AG09319 (cell line): ENCODE results near the gene ZNF830.
A peak's percentile ranks its signal among the peaks of the same experiment; 100 is the strongest.

Experiments
- DNase-seq: peaks from one replicate; pipeline ENCODE4 v3.0.0-alpha.2; 2010; ENCODE audit warnings: low read depth; ENCODE audit errors: extremely low read depth
- TF ChIP-seq, protein P1 (sequence below): IDR thresholded peaks from 2 replicates; pipeline ENCODE4 v1.5.1; 2011; ENCODE audit warnings: low read depth, mild to moderate bottlenecking, inconsistent platforms, low read length, moderate library complexity

Gene ZNF830

DNA sequence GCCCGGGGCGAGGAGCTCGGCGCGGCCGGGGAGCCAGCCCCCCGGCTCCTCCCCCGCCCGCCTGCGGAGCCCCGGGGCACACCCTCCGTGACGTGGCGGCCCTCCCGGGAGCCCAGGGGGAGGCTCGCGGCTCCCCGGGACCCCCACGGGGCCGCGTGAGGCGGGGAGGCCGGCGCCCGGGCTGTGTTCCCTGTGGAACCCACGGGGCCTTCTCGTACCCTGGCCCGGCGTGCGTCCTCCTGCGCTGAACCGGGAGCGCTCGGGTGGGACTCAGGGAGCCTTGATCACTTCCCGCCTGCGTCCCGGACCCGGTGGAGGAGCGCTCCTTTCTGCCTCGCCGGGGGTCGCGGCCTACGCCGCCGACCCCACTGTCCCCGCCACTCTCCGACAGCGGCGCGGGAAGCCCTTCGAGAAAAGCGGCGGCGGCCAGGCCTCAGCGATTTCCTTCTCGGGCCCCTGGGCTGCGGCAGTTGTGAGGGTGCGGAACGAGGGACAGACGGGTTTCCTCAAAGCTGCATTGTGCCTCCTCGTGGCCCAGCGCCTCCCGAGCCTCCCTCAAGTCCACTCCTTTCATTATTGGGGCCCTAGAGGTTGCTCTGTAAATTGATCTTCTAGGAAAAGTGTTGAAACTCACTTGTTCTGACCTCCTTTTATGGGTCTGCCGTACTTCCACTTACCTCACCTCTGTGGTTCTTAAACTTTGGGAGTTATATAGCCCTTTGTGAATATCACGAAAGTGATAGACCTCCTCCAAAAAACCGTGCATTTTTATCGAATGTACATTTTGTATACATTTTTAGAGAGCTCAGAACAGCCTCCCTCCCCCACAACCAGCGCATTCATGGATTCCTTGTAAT lies 19.6 kb downstream of the ZNF830 start:
- TF ChIP-seq, protein P1, sequence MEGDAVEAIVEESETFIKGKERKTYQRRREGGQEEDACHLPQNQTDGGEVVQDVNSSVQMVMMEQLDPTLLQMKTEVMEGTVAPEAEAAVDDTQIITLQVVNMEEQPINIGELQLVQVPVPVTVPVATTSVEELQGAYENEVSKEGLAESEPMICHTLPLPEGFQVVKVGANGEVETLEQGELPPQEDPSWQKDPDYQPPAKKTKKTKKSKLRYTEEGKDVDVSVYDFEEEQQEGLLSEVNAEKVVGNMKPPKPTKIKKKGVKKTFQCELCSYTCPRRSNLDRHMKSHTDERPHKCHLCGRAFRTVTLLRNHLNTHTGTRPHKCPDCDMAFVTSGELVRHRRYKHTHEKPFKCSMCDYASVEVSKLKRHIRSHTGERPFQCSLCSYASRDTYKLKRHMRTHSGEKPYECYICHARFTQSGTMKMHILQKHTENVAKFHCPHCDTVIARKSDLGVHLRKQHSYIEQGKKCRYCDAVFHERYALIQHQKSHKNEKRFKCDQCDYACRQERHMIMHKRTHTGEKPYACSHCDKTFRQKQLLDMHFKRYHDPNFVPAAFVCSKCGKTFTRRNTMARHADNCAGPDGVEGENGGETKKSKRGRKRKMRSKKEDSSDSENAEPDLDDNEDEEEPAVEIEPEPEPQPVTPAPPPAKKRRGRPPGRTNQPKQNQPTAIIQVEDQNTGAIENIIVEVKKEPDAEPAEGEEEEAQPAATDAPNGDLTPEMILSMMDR = peak; percentile 48
- DNase-seq = peak; percentile 58

DNA sequence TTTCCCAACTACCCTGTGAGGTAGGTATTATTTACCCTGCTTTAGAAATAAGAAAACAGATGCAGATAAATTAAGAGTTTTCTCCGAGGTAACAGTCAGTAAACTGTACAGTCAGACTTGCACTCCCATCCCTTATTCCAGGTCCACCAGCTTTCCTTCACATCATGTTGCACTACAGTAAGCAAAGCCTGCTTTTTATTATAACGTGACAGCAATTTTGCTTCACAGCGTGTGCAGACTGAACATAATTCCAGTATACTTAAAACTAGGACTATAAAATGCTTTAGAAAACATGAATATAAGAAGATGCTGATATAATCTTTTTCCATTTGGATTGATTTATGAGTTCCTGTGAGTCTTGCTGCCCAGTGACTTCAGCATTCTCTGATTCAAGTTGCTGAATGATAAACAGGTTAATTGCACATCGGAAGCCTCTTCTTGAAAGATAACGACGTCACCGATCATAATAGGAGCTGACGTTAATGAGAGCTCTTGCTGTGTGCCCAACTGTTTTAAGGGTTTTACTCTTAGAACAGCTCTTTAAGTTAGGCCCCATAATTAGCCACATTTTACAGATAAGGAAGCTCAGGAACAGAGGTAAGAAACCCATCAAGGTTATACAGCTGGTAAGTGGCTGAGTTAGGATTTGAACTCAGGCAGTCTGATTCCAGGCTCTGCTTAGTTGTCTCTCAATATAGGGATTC lies 20.4 kb downstream of the ZNF830 start:
- DNase-seq = no peak
- TF ChIP-seq, protein P1 = no peak

DNA sequence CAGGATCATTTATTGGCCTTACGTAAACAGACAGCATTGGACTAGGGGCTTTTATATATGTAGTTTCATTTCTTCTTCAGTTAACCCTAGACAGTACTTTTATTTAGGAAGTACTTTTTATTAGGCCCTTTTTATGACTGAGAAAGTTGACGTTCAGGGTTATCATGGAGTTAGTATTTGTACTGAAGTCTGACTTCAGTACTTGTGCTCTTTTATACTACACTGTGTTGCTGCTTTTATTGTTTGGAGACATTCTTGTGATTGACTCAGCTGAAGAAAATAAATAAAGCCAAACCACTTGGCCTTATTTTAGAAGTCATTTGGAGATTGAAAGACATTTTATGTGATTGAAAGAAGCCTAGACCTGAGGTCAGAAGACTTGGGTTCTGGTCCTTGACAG lies 25.9 kb downstream of the ZNF830 start:
- DNase-seq = no peak
- TF ChIP-seq, protein P1 = no peak

DNA sequence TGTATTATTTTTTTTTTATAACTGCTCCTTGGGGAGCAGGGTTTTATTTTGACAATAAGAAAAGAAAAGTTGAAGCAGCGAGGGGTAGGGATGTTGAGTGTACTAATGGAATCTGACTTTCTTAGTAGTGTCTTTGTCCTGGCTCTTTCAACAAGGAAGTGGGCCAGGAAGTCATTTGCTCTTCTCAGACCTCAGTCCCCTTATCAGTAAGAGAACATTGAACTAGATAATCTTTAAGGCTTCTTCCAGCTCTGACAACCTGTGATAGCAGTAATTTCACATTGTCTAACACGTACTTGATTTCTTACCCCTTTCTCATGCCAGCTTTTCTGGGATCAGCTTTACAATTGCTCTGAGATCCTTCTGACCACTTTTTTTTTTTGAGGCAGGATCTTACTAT lies 27.3 kb downstream of the ZNF830 start:
- TF ChIP-seq, protein P1 = no peak
- DNase-seq = no peak

DNA sequence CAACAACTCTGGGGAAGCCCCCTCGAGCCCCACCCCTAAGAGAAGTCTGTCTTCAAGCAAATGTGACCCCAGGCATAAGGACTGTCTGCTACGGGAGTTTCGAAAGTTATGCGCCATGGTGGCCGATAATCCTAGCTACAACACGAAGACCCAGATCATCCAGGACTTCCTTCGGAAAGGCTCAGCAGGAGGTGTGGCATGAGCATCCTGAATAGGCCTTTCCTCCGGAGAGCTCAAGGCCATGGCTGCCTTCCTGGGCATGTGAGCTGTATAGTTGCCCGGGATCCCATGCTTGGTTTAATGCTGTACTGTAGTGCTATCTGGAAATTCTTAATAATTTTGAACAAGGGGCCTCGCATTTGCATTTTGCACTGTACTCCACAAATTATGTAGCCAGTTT lies 28.1 kb downstream of the ZNF830 start:
- TF ChIP-seq, protein P1 = no peak
- DNase-seq = no peak

DNA sequence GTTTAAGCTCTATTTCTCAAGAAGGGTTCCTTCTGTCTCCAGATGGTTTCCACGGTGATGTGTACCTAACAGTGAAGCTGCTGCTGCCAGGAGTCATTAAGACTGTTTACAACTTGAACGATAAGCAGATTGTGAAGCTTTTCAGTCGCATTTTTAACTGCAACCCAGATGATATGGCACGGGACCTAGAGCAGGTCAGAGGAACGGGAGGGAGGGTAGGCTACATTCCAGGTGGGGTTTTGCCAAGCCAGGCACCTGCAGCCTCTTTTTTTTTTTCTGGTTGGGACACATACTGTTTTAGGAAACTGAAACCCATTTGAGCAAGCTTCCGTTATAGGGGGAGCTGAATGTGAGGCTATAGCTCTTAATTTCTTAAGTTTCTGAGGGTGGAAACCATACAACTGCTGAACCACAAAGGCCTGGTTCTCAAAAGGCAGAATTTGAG lies 29.6 kb downstream of the ZNF830 start:
- DNase-seq = peak; percentile 24
- TF ChIP-seq, protein P1 = no peak

DNA sequence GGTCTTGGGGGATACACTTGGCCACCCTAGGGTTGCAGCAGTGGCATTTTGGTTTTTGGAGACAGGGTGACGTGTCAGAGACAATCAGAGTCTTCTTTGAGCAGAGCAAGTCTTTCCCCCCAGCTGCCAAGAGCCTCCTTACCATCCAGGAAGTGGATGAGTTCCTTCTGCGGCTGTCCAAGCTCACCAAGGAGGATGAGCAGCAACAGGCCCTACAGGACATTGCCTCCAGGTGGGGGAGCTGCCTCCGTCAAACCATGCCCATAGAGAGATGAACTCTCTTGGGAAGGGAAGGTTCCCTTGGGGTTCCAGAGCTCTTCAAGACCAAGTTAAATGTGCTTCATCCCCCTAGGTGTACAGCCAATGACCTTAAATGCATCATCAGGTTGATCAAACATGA lies 30.3 kb downstream of the ZNF830 start:
- TF ChIP-seq, protein P1 = no peak
- no peak for DNase-seq
